Medulla oblongata (tissue), 1 donor: ENCODE results near the gene INPP5A.

Experiments
- DNase-seq: peaks from one replicate; pipeline ENCODE4 v3.0.0-alpha.2; 2015; ENCODE audit errors: extremely low spot score

INPP5A gene

GRCh38 chr10:132579027-132579859 is 41.7 kb downstream of the INPP5A start:
- DNase-seq = no peak

GRCh38 chr10:132580143-132580542 is 42.6 kb downstream of the INPP5A start:
- DNase-seq = no peak

DNA sequence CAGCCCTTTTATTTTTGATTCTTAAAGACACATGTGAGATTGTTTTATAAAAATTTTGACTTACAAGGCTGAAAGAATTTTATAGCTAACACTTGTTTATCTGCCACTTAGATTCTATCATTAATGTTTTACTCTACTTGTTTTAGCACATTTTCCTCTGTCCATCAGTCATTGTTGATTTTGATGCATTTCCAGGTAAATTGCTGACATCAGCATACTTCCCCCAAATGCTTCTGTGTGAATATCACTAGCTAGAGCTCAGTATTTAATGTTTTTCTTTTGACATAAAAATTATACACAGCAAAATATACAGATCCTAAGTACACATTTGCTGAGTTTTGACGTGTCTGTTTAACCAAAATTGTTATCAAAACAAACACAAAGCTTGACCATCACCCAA is 43.0 kb downstream of the INPP5A start:
- DNase-seq = no peak

DNA sequence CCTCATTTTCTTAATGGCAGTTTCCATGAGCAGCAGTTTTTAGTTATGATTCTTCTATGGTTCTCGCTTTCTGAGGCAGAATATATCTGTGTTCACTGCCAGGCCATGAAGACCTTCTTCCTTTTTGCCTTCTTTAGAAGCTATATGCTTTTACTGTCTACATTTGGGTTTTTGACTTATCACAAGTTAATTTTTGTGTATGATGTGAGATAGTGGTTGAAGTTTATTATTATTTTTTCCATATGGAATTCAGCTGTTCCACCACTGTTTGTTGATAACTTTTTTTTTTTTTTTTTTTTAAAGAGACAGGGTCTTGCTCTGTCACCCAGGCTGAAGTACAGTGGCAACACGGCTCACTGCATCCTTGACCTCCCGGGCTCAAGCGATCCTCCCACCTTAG is 44.5 kb downstream of the INPP5A start:
- DNase-seq = no peak

DNA sequence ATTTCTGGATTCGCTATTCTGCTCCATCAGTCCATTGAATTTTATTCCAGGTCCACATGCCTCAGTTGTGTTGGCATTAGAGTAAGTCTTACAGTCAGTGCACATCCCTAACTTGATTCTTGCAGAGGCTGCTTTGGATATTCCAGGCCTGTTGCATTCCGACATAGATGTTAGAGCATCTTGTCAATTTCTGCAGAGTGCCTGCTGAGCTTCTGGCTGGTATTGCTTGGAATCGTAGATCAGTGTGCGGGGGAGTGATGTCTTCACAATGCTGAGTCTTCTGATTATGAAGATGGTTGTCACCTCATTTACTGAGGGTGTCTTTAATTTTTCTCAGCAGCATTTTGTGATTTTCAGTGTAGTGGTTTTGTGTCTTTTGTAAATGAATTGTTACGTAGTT is 45.2 kb downstream of the INPP5A start:
- DNase-seq = no peak

DNA sequence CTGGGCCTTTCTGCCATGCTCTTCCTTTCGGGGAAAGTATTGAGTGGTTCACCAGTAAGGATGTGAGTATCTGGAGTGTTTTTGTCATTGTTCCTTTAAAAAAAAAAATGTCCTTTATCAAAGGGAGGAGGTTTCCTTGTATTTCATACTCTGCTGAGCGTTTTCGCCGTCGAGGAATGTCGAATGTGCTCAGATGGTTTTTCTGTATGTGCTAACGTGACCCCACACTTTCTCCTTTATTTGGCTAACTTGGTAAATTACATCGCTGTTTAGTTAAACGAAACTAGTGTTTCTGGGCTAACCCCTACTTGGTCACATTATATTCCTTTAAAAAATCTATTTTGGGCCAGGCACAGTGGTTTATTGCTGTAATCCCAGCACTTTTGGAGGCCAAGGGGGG is 45.9 kb downstream of the INPP5A start:
- no peak for DNase-seq

GRCh38 chr10:132584081-132584480 is 46.5 kb downstream of the INPP5A start:
- no peak for DNase-seq

- DNase-seq = no peak
Observed at GRCh38 chr10:132585732-132586722, 48.4 kb downstream of the INPP5A start.

DNA sequence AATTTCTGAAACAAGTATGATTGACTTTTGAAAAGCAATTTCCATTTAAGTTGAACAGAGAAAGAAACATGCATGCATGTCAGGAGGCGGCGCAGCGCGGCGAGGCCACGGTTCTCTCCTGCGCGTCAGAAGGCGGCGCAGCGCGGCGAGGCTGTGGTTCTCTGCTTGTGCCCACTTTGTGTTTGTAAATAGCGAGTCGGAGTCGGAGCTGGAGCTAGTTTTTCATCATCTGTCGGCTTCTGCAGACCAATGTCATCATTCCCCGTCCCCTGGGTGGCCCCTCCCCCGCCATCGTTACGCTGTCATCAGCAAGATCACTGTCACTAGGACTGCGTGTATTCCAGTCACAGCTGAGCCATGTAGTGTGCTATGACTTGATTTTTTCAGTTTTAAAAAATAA is 49.2 kb downstream of the INPP5A start:
- DNase-seq = no peak

- DNase-seq = no peak
Observed at GRCh38 chr10:132587175-132587574, 49.6 kb downstream of the INPP5A start.

DNA sequence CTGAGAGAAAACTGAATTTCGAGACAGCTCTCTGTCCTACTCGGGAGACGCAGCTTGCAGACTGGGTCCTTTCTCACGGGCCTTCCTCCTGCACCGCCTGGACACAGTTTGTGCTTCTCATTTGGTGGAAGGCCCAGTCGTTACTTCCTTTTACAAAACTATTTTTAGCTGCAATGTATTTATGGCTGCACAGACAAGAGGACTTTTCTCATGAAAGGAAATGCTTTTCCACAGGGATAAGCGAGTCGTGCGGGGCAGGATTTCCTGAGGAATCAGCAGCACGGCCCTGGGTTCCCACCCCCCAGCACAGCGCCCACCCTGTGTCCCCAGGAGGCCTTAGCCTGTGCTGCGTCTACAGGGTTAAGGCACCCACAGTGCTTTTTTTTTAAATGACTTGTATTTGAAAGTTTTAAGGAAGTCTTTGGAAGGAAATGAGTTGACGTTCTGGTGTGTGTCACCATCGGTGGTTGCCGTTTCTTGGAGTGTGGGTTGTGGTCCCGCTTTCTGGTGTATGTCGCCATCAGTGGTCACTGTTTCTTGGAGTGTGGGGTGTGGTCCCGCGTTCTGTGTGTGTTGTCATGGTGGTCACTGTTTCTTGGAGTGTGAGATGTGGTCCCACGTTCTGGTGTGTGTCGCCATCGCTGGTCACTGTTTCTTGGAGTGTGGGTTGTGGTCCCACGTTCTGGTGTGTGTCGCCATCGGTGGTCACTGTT is 50.9 kb downstream of the INPP5A start:
- DNase-seq = peak; percentile 75

- DNase-seq = no peak
Observed at GRCh38 chr10:132589015-132589414, 51.4 kb downstream of the INPP5A start.

DNA sequence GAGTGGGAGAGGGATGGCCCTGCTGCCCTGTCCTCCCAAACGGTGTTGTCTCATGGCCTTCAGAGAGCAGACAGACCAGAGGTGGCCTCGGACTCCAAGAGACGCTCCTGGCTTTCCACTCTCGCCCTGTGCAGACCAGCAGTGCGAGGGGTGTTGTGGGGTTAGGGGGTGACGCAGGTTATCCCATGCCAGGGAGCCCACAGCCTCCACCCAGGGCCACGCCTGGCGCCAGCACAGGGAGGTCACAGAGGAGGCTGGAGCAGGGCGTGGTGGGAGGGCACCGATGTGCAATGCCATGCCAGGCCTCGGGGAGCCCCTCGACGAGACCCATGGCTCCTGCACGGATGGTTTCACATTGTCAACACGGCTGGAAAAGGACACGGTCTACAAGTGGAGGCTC is 52.1 kb downstream of the INPP5A start:
- no peak for DNase-seq

DNA sequence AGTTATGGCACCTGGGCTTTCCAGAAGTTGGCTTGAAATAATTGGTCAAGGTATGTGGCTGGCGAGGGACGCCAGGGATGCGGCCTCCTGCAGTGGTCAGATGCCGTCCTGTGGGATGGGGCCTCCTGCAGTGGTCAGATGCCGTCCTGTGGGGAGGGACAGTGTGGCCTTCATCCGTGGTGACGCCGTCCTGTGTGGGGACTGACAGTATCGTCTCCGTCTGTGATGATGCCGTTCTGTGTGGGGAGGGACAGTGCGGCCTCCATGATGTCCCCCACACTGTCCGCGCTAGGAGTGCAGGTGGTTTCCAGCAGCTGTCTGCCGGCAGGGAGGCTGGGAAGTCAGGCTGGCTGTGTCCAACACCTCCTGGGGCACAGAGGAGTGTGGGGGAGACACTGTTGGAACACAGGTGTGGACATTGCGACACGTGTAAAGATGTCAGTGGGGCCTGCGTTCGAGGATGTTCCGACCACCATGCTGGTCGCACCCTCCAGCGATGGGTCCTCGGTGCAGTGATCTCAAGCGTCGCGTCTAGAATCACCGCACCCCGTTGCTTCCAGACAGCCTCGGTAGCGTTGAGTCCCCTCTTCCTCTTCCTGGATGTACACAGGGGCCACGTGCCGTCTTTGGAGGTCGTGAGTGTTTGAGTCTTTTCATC is 52.6 kb downstream of the INPP5A start:
- DNase-seq = no peak

- DNase-seq = no peak
Observed at GRCh38 chr10:132590752-132591121, 53.1 kb downstream of the INPP5A start.

DNA sequence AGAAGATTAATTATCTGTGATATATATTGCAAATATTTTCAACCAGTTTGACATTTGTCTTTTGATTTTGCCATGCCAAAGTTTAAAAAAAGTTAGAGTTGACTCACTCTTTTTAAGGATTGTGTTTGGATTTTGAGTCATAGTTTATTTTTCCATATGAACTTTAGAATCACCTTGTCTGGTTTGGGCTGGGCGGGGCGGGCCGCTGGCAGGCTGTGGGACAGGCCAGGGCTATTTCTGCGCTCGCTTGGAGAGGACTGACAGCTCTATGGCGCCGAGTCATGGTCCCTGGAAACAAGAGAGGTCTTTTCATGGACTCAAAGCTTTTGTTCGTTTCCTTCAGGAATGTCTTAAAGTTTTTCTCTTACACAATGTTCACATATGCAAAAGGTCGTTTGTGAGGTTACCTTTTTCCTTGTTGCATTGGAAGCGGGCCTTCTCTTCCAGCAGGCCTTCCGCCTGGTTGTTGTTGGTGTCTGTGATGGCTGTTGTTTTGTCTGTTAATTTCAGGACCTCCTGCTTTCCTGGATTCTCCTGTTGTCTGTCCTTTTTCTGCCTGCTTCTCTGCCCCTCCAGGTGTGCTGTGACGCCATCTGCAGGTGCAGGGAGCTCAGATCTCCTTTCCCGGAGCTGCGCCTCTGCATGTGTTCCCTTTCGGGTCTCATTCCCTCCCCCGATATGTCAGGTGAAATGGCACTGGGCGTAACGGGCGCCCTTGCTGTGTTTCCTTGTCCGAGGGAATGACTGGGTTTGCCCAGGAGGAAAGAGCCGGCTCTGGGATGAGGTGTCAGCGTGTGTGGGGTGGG is 53.8 kb downstream of the INPP5A start:
- DNase-seq = no peak

DNA sequence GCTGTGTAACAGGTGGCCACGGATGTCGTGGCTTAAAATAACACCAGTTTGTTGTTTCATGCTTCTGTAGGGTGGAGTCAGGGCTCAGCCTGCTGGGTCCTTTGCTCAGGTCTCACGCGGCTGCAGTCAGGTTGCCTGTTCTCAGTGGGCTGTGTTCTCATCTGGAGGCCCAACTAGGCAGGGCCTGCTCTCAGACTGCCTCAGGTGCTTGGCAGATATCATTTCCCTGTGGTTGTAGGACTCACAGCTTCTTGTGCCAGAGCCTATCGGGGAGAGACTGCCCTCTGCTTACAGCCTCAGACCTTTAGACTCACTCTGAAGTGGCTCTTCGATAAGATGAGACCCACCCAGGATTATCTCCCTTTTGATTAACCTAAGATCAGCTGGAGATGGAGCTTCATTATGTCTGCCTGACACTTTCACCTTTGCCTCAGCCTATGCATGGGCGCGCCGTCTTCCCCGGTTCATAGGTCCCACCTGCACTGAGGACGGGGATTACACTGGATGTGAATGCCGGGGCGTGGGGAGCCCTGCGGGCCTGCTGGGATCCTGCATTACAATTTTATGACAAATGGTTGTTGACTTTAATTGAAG is 55.3 kb downstream of the INPP5A start:
- DNase-seq = no peak

GRCh38 chr10:132593389-132593788 is 55.8 kb downstream of the INPP5A start:
- no peak for DNase-seq

GRCh38 chr10:132593900-132594876 is 56.6 kb downstream of the INPP5A start:
- no peak for DNase-seq
